MM.1S (cell line): ENCODE measurements around the gene CEP104.

Source experiments
- EZH2 ChIP-seq: fragments of 300-600 bp; sonication (generic); optimal IDR thresholded peaks from 2 replicates; pipeline ENCODE3; 2017; ENCODE audit warnings: low read depth, mild to moderate bottlenecking, antibody characterized with exemption, low read length, mixed read lengths
- EZH2phosphoT487 ChIP-seq: fragments of 300-600 bp; sonication (generic); IDR thresholded peaks from 2 replicates; pipeline ENCODE4 v1.6.1; 2018; ENCODE audit warnings: antibody characterized with exemption, low read length
- TF ChIP-seq, protein P1 (sequence below): fragments of 300-600 bp; sonication (generic); IDR thresholded peaks from 2 replicates; pipeline ENCODE4 v1.5.1; 2016; ENCODE audit warnings: antibody characterized with exemption, low read length, mixed read lengths

DNA sequence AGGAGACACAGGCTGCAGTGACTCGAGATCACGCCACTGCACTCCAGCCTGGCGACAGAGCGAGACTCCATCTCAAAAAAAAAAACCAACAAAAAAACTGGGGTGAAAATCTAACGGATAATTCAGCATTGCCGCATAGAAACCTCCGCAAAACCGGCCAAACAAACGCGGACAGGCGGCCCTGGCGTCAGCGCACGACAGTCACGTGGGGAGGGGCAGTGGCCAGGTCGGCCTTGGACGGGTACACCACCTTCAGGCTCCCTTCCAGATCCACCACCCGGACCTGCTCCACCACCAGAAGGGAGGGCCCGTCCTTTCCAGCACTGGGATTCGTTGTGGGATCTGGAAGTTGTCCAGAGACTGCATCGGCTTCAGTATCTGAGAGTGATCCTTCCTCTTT is 76.1 kb downstream of the CEP104 start:
- TF ChIP-seq, protein P1, sequence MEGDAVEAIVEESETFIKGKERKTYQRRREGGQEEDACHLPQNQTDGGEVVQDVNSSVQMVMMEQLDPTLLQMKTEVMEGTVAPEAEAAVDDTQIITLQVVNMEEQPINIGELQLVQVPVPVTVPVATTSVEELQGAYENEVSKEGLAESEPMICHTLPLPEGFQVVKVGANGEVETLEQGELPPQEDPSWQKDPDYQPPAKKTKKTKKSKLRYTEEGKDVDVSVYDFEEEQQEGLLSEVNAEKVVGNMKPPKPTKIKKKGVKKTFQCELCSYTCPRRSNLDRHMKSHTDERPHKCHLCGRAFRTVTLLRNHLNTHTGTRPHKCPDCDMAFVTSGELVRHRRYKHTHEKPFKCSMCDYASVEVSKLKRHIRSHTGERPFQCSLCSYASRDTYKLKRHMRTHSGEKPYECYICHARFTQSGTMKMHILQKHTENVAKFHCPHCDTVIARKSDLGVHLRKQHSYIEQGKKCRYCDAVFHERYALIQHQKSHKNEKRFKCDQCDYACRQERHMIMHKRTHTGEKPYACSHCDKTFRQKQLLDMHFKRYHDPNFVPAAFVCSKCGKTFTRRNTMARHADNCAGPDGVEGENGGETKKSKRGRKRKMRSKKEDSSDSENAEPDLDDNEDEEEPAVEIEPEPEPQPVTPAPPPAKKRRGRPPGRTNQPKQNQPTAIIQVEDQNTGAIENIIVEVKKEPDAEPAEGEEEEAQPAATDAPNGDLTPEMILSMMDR, result no peak
- no peak for TF ChIP-seq EZH2
- TF ChIP-seq EZH2phosphoT487, result no peak
